ENCODE data around the gene NR2F6.

The NR2F6 gene

DNA sequence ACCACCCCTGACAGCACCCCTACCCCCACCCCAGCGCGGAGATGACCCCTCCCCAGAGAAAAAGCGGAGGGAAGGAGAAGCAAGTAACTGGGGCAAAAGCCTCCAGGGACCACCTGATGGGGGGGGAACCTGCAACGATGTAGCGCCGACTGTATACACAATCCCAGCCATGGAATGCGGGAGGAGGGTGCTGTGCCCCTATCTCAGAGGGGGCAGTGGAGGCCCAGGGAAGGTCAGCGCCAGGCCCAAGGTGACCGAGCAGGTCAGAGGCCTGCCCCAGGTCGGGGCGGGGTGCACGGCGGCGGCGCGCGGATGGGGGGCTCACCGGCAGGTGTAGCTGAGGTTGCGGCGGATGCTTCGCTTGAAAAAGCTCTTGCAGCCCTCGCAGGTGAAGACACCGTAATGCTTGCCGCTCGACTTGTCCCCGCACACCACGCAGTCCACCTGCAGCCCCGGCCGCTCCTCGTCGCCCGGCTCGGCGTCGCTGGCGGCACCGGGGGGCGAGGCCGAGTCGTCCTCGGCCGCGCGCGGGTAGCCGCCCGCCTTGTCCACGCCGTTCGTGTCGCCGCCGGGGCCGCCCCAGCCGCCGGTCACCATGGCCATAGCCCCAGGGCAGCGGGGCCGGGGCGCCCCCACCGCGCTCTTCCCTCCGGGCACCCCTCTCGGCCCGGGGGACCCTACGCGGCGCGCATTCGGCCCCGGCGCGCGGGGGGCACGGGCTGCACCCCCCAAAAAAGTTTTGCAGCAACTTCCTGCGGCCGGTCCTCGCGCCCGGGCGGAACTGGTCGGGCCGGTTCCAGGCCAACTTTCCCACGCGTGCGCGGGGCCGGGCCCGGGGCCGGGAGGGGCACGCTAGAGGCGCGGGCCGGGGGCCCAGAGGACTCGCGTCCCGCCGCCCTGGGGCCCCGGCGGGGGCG is 843 bp downstream of the NR2F6 start:
- Histone ChIP-seq H3K36me3 (ENCODE audit: insufficient read depth, low read length) (no peaks in the 10 kb centered on the region), H3K27ac (no peak overlapping the region), H3K4me3 (peak overlapping the region; percentile 72), H3K9ac (ENCODE audit: insufficient read length) (no peak overlapping the region), H3K9me3 (ENCODE audit: low read depth, low read length) (no peaks in the 10 kb centered on the region)
- no peak for TF ChIP-seq FOXP2 (optimal IDR thresholded peaks at IDR 0.05; ENCODE audit: control extremely low read depth, extremely low read length, insufficient read depth)
- no peak for TF ChIP-seq POLR2AphosphoS5 (IDR thresholded peaks at IDR 0.05; ENCODE audit: borderline replicate concordance, low read depth, low read length)
- no peak for TF ChIP-seq EZH2 (IDR thresholded peaks at IDR 0.05)
- DNase-seq (ENCODE audit: low read depth, low spot score): no peak

DNA sequence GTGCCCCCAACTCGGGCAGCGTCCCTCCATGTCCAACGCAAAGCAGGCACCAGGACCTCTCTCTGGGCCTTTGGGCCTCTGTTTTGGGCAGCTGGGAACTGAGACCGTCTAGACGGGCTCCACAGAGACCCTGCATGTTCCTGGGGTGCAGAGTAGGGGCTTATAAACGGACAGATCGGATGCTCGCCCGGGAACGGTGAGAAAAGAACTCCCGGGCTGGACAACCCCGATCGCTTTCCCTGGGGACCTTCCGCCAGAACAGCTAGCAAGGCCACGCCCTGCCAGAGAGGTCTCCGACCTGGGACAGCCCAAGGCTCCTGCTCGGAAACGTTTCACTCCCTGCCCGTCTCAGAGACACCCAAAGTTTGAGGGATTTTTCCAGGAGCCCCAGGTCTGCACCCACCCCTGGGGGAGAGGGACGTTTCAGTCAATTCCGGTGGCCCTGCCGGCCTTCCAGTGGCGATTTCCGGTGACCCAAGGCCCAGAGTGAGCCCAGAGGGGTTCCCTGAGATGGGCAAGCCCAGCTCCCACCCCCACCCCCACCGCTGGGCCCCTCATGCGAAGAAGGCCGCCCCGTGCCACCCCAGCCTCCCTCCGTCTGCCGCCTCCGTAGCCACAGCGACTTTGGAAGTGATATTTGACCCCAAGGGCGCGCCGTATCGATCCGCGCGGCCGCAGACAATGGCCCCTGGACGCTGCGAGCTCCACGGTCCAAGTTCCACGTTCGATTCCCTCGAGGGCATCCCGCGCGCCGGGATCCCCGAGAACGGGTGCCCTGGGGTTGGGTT is 1.7 kb downstream of the NR2F6 start:
- Histone ChIP-seq H3K9ac (ENCODE audit: insufficient read length) (no peak overlapping the region), H3K4me3 (peak overlapping the region; percentile 72), H3K9me3 (ENCODE audit: low read depth, low read length) (no peaks in the 10 kb centered on the region), H3K36me3 (ENCODE audit: insufficient read depth, low read length) (no peaks in the 10 kb centered on the region), H3K27ac (no peak overlapping the region)
- no peak for DNase-seq (ENCODE audit: low read depth, low spot score)
- TF ChIP-seq FOXP2 (optimal IDR thresholded peaks at IDR 0.05; ENCODE audit: control extremely low read depth, extremely low read length, insufficient read depth) (no peak), EZH2 (IDR thresholded peaks at IDR 0.05) (no peak), POLR2AphosphoS5 (IDR thresholded peaks at IDR 0.05; ENCODE audit: borderline replicate concordance, low read depth, low read length) (no peak)

DNA sequence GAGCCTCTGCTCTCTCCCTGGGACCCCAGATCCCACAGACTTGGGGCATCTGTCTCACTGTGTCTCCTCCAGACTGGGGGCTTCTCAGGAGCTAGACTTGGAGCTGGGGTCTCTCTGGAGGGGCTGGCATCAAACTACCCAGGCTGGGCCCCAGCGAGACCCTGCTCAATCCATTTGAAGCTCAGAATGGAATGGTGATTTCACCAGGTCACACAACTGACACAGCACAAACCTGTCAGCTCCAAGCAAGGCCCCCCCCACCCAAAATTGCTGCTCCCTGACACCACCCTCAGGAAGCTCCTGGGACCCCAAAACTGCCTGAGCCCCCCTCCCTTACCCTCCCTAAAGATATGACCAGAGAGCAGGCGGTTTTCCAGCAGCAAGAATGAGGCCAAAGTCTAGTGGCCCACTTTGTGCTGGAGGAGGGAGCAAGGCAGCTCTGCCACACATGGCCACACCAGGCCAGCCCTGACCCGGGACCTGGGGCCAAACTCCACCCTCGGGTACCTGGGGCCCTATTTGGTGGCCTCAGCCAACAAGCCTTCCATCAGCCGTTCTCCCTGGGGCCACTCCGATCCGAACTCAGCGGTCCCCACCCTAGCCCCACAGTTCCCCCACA is 2.4 kb downstream of the NR2F6 start:
- TF ChIP-seq POLR2AphosphoS5 (IDR thresholded peaks at IDR 0.05; ENCODE audit: borderline replicate concordance, low read depth, low read length): no peak
- TF ChIP-seq FOXP2 (optimal IDR thresholded peaks at IDR 0.05; ENCODE audit: control extremely low read depth, extremely low read length, insufficient read depth): no peak
- TF ChIP-seq EZH2 (IDR thresholded peaks at IDR 0.05): no peak
- Histone ChIP-seq H3K4me3 (peak overlapping the region; percentile 72), H3K36me3 (ENCODE audit: insufficient read depth, low read length) (no peaks in the 10 kb centered on the region), H3K9ac (ENCODE audit: insufficient read length) (no peak overlapping the region), H3K27ac (no peak overlapping the region), H3K9me3 (ENCODE audit: low read depth, low read length) (no peaks in the 10 kb centered on the region)
- DNase-seq (ENCODE audit: low read depth, low spot score): no peak

DNA sequence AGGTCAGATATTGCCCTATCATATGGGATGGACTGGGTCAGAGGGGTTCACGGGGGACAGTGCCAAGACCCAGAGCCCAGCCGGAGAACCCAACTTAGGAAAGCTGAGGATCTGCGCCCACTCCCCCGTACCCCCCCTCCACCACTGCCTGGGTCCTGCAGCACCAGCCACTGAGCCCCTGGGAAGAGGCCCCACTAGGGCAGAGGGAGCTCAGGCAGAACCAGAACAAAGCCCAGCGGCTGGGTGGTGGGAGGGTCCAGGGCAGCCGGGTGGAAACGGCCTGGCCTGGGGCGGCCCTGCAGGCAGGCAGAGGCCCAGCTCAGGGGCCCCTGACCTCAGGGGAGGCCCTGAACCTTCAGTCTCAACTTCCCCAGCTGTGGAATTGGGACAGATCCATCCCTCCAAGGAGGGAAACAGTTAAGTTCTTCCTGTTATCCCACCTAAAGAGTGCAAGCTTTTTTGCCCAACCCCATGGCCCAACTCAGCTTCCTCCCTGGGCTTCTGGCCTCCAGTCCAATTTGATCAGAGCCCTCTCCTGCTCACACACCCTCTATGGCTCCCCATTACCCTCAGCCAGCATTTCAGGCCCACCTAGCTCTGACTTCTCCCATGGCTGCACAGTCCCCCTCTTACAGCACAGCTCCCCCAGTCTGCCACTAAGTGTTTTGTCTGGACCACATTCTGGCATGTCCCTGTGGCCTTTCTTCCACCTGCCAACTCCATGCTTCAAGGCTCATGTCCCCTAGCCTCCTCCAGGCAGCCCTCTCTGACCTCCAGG is 3.1 kb downstream of the NR2F6 start:
- no peak overlapping the region for H3K9ac ChIP-seq (ENCODE audit: insufficient read length)
- no peak overlapping the region for H3K27ac ChIP-seq

DNA sequence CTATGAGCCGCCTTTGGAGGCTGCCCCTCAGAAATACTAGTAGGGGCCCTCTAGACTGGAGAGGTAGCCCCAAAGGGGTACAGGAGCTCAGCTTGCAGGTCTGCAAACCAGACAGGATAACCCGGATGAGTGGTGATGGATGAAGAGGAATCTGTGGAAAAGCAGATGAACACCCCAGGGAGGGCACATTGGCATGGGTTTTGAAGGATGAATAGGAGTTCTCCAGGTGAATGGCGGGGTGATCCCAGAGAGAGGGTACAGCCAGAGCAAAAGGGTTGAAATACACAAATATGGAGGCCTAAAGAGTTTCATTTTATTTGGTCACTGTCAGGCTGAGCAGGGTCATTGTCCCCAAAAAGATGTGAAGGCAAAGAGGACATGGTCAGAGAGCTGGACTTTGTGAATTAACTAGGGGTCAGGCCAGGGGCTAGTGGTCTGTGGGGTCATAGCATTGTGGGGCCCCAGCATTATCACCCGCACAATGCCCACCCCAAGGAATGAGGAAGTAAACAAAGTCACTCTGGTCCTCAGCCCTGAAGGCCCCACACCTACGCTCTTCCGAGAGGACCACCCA is 4.8 kb downstream of the NR2F6 start:
- no peak for DNase-seq (ENCODE audit: low read depth, low spot score)
- H3K27ac ChIP-seq: no peak overlapping the region
- H3K4me3 ChIP-seq: no peak overlapping the region
- no peak for TF ChIP-seq POLR2AphosphoS5 (IDR thresholded peaks at IDR 0.05; ENCODE audit: borderline replicate concordance, low read depth, low read length)
- TF ChIP-seq EZH2 (IDR thresholded peaks at IDR 0.05): no peak
- TF ChIP-seq FOXP2 (optimal IDR thresholded peaks at IDR 0.05; ENCODE audit: control extremely low read depth, extremely low read length, insufficient read depth): no peak
- no peaks in the 10 kb centered on the region for H3K36me3 ChIP-seq (ENCODE audit: insufficient read depth, low read length)
- no peak overlapping the region for H3K9ac ChIP-seq (ENCODE audit: insufficient read length)
- H3K9me3 ChIP-seq (ENCODE audit: low read depth, low read length): no peaks in the 10 kb centered on the region

More for the DNA sequence above, 3.1 kb downstream of the NR2F6 start:
- H3K36me3 ChIP-seq (ENCODE audit: insufficient read depth, low read length): no peaks in the 10 kb centered on the region
- TF ChIP-seq FOXP2 (optimal IDR thresholded peaks at IDR 0.05; ENCODE audit: control extremely low read depth, extremely low read length, insufficient read depth): no peak
- no peak for TF ChIP-seq EZH2 (IDR thresholded peaks at IDR 0.05)
- no peak for TF ChIP-seq POLR2AphosphoS5 (IDR thresholded peaks at IDR 0.05; ENCODE audit: borderline replicate concordance, low read depth, low read length)
- no peaks in the 10 kb centered on the region for H3K9me3 ChIP-seq (ENCODE audit: low read depth, low read length)
- H3K4me3 ChIP-seq: no peak overlapping the region
- DNase-seq (ENCODE audit: low read depth, low spot score): no peak

DNA sequence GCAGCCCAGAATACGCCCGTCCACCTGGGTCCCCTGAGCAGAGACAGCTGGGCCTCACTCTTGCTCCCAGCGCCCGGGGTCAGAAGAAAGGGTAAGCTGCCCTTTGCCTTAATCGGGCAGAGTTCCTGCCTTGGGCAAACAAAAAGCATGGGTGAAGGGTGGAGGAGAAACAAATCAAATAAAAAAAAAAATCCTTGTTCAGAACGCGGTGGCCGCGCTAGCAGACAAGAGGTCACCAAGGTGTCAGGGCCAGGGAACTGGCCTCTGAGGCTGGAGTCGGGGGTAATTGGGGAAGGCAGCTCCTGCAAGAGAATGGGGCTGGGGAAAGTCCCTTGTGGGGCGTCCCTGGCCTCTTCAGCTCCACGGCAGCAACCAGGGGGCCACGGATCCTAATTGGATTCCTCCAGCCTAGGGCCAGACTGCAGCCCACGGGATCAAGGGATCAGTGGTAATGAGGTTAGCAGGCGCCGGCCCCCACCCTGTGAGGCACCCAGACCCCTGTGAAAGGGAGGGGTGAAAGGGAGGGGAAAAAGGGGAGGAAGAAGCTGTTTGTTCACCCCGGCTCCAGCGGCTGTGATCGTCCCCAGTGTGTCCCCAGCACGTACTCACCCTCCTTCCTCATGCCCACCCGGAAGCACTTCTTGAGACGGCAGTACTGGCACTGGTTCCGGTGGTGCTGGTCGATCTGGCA is 5.5 kb downstream of the NR2F6 start:
- H3K9me3 ChIP-seq (ENCODE audit: low read depth, low read length): no peaks in the 10 kb centered on the region
- no peak overlapping the region for H3K4me3 ChIP-seq
- H3K36me3 ChIP-seq (ENCODE audit: insufficient read depth, low read length): no peaks in the 10 kb centered on the region
- DNase-seq (ENCODE audit: low read depth, low spot score): no peak
- H3K9ac ChIP-seq (ENCODE audit: insufficient read length): no peak overlapping the region
- no peak overlapping the region for H3K27ac ChIP-seq
- TF ChIP-seq FOXP2 (optimal IDR thresholded peaks at IDR 0.05; ENCODE audit: control extremely low read depth, extremely low read length, insufficient read depth) (no peak), EZH2 (IDR thresholded peaks at IDR 0.05) (no peak)

All from SK-N-MC (cell line).